PC-9 (cell line): ENCODE measurements around the gene ATP2B1. TPM values are rescaled to one million over a fixed set of nuclear protein-coding genes. Genes with fewer than 3 reads are reported as not detected.

Experiments
- BruUV-seq: library from RNA; stranded (reverse); fragments of 400-500 nt; replicated peaks from 2 replicates; lab custom pipeline; 2021; lab: Mats Ljungman, UMichigan
- CTCF ChIA-PET: fragments of 300-600 bp; sonication (Branson Sonifier 250); formaldehyde crosslinking; loops from one replicate; lab custom pipeline; 2022; ENCODE audit warnings: antibody characterized with exemption; lab: Charles Lee
- POLR2A ChIA-PET: fragments of 300-600 bp; sonication (Branson Sonifier 250); formaldehyde crosslinking; loops from one replicate; lab custom pipeline; 2022; ENCODE audit warnings: antibody characterized with exemption; ENCODE audit not compliant: unreplicated experiment; lab: Charles Lee
- DNase-seq, 2 experiments: peaks; one replicate each; pipeline versions ENCODE4 v3.0.0 to v3.0.0-alpha.2; 2015 to 2022; ENCODE audit warnings: mixed read lengths in 1 of 2
- H2AFZ ChIP-seq: fragments of 200-600 bp; sonication (generic); 2 replicates; pipeline ENCODE4 v1.8.1; 2017; ENCODE audit warnings: antibody characterized with exemption
- H3F3A ChIP-seq: fragments of 200-600 bp; sonication (generic); 2 replicates; pipeline ENCODE4 v1.8.1; 2017; ENCODE audit warnings: antibody characterized with exemption, mild to moderate bottlenecking, low read depth; ENCODE audit not compliant: insufficient read depth
- H3K27ac ChIP-seq: fragments of 200-600 bp; sonication (generic); 2 replicates; pipeline ENCODE4 v1.6.1; 2016; ENCODE audit warnings: mixed run types
- H3K27me3 ChIP-seq: fragments of 200-600 bp; sonication (generic); 2 replicates; pipeline ENCODE4 v1.6.1; 2016; ENCODE audit warnings: low read depth, mixed run types; ENCODE audit not compliant: insufficient read depth
- H3K36me3 ChIP-seq: fragments of 200-600 bp; sonication (generic); 2 replicates; pipeline ENCODE4 v1.6.1; 2016; ENCODE audit warnings: low read depth, mixed run types
- H3K4me1 ChIP-seq: fragments of 200-600 bp; sonication (generic); replicated peaks from 2 replicates; pipeline ENCODE4 v1.6.1; 2016; ENCODE audit warnings: mixed run types; ENCODE audit not compliant: insufficient read depth
- H3K4me2 ChIP-seq: fragments of 200-600 bp; sonication (generic); 2 replicates; pipeline ENCODE4 v1.6.1; 2017; ENCODE audit warnings: mixed run types
- H3K4me3 ChIP-seq: fragments of 200-600 bp; sonication (generic); 2 replicates; pipeline ENCODE4 v1.6.1; 2016; ENCODE audit warnings: mixed run types
- H3K79me2 ChIP-seq: fragments of 200-600 bp; sonication (generic); 2 replicates; pipeline ENCODE4 v1.6.1; 2017; ENCODE audit warnings: low read depth, mixed run types
- H3K9me2 ChIP-seq: fragments of 200-600 bp; sonication (generic); 2 replicates; pipeline ENCODE4 v1.8.1; 2017; ENCODE audit warnings: mild to moderate bottlenecking; ENCODE audit not compliant: insufficient read depth
- H3K9me3 ChIP-seq: fragments of 200-600 bp; sonication (generic); 2 replicates; pipeline ENCODE4 v1.8.1; 2016; ENCODE audit warnings: low read depth; ENCODE audit not compliant: insufficient read depth
- H4K20me1 ChIP-seq: fragments of 200-600 bp; sonication (generic); 2 replicates; pipeline ENCODE4 v1.8.1; 2017; ENCODE audit not compliant: insufficient read depth
- EZH2 ChIP-seq: fragments of 200-600 bp; sonication (generic); IDR thresholded peaks from 2 replicates; pipeline ENCODE4 v1.8.0; 2017; ENCODE audit warnings: antibody characterized with exemption, low read depth
- intact Hi-C: fragments of 100-400 bp; cut with micrococcal nuclease; formaldehyde crosslinking; loops from one replicate; pipeline ENCODE4 v1.10.0; 2022; ENCODE audit not compliant: unreplicated experiment
- total RNA-seq: library from RNA; stranded (reverse); gene quantifications from 2 replicates; pipeline ENCODE4 v1.2.3, GENCODE V29; 2021
- TF ChIP-seq, protein P1 (sequence below): fragments of 200-600 bp; sonication (generic); conservative IDR thresholded peaks from 2 replicates; pipeline ENCODE4 v1.6.1; 2017; ENCODE audit warnings: mixed run types, antibody characterized with exemption, mild to moderate bottlenecking, moderate library complexity

Gene ATP2B1
- total RNA-seq, 1 experiment from 2014 or later = 29.4 TPM

DNA sequence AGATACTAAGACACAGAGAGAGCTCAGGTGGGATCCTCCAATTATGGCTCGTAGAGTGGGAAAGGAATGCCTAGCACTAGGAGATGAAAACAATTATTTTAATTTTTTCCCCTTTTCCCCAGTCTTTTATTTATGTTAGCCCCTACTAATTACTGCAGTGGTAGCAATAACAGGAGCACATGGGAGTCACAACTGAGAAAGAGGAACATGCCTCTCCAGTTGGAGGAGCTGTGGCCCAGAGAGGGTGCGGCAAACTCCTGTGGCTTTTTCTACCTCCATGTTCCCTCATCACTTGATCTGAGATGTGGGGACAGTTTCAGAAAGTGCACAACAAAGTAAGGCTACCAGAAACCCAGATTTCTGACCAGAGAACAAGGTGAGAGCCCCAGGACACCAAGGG is 156.9 kb downstream of the ATP2B1 start:
- H3K79me2 ChIP-seq = no peaks in the 10 kb centered on the region
- CTCF ChIA-PET = no interaction called here

DNA sequence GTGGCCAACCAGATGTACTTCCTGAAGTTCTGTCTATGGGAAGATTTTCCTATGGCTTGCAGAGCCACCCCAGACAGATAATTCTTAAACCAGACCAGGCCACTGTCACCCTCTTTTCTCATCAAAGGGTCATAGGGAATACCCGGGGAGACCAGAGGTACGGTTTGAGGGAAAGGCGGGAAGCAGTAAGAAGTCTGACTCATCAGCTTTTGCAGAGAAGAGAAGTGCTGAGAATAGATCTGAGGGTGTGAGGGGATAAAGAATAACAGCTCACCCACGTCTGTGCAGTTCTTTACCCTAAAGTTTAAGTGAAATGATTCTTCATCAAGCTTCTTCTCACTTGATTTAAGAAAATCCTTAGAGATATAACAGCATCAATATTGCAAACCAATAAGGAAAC is 161.5 kb downstream of the ATP2B1 start:
- Histone ChIP-seq H4K20me1 (no peaks in the 10 kb centered on the region), H2AFZ (no peak overlapping the region), H3K9me3 (no peaks in the 10 kb centered on the region), H3K79me2 (no peaks in the 10 kb centered on the region), H3K4me1 (no peaks in the 10 kb centered on the region), H3K9me2 (no peaks in the 10 kb centered on the region), H3K4me2 (no peak overlapping the region), H3F3A (no peaks in the 10 kb centered on the region), H3K27me3 (no peaks in the 10 kb centered on the region), H3K4me3 (no peak overlapping the region), H3K36me3 (no peaks in the 10 kb centered on the region), H3K27ac (no peak overlapping the region)
- ChIA-PET POLR2A (no interaction called here), CTCF (no interaction called here)
- intact Hi-C loops = loop anchor here (10.0 kb wide), 1 partner anchor 1308 kb away; no protein-coding TSS in a partner anchor
- no peak for TF ChIP-seq EZH2
- TF ChIP-seq, protein P1, sequence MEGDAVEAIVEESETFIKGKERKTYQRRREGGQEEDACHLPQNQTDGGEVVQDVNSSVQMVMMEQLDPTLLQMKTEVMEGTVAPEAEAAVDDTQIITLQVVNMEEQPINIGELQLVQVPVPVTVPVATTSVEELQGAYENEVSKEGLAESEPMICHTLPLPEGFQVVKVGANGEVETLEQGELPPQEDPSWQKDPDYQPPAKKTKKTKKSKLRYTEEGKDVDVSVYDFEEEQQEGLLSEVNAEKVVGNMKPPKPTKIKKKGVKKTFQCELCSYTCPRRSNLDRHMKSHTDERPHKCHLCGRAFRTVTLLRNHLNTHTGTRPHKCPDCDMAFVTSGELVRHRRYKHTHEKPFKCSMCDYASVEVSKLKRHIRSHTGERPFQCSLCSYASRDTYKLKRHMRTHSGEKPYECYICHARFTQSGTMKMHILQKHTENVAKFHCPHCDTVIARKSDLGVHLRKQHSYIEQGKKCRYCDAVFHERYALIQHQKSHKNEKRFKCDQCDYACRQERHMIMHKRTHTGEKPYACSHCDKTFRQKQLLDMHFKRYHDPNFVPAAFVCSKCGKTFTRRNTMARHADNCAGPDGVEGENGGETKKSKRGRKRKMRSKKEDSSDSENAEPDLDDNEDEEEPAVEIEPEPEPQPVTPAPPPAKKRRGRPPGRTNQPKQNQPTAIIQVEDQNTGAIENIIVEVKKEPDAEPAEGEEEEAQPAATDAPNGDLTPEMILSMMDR = no peak
- BruUV-seq = no TSS peak
- DNase-seq = no peak

More for the DNA sequence above, 156.9 kb downstream of the ATP2B1 start:
- BruUV-seq = no TSS peak
- Histone ChIP-seq H2AFZ (no peak overlapping the region), H3K27ac (no peak overlapping the region), H3K9me2 (no peaks in the 10 kb centered on the region), H3K9me3 (peaks cover 3% of the 10 kb centered on the region; the same call in 1 of the 2 replicates), H3K27me3 (no peaks in the 10 kb centered on the region), H3K36me3 (no peaks in the 10 kb centered on the region), H3K4me2 (no peak overlapping the region), H3F3A (no peaks in the 10 kb centered on the region), H3K4me1 (no peaks in the 10 kb centered on the region), H3K4me3 (no peak overlapping the region), H4K20me1 (no peaks in the 10 kb centered on the region)
- POLR2A ChIA-PET = no interaction called here
- TF ChIP-seq EZH2 = no peak
- TF ChIP-seq, protein P1 = no peak
- intact Hi-C loops = no loop called here
- no peak for DNase-seq

DNA sequence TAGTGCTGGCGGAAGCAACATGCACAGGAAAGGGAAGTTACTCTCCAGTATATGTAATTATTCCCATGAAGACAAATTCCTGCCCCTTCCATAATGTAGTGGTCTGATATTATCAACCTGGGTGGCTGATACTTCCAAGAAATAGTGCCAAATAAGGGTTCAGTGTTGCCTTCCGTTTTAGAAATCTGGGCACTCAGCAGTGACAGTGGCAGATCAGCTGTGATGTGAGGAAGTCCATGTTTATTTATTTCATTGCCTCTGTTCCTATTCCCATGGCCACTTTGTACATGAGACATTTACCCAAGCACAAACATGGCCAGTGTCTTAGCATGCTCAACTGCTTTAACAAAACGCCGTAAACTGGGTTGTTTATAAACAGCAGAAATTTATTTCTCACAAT is 162.5 kb downstream of the ATP2B1 start:
- Histone ChIP-seq H4K20me1 (no peaks in the 10 kb centered on the region), H3K4me3 (no peak overlapping the region), H3F3A (no peaks in the 10 kb centered on the region), H3K4me1 (no peaks in the 10 kb centered on the region), H2AFZ (no peak overlapping the region), H3K27me3 (no peaks in the 10 kb centered on the region), H3K79me2 (no peaks in the 10 kb centered on the region), H3K9me2 (no peaks in the 10 kb centered on the region), H3K4me2 (no peak overlapping the region), H3K27ac (no peak overlapping the region), H3K36me3 (no peaks in the 10 kb centered on the region), H3K9me3 (no peaks in the 10 kb centered on the region)
- no peak for TF ChIP-seq EZH2
- TF ChIP-seq, protein P1 = no peak
- CTCF ChIA-PET = no interaction called here
- no peak for DNase-seq
- intact Hi-C loops = loop anchor here (10.0 kb wide), 1 partner anchor 1309 kb away; no protein-coding TSS in a partner anchor
- POLR2A ChIA-PET = no interaction called here
- BruUV-seq = no TSS peak
